ENCODE measurements around the gene ATP1B3.
"Not testable (repeated sequence)": the region's sequence is repeated elsewhere in the genome, so short reads cannot be mapped to it uniquely, and the experiment has no call there.

Gene ATP1B3

DNA sequence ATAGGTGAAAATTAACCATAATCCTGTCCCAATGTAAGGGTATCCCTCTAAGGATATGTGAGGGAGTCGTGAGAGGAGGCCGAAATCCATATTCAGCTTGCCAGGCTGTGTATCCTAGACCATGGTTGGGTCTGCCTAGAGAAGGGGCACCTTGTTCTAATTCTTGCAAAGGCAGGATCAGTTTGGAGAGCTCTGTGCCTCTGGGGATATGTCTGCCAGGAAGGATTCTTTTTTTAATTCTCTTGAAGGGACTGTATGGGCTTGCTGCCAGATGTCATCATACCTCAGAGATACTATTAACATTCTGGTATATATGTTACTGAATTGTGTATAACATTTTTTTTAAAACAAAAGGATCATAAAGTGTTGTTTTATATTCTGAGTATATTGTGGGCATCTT is 2.4 kb downstream of the ATP1B3 start:
- Histone ChIP-seq H3K27ac (ENCODE audit: low read depth, low read length) (no peak overlapping the region), H3K4me1 (ENCODE audit: insufficient read depth, low read length) (peaks cover 21% of the 10 kb centered on the region), H3K4me3 (ENCODE audit: low read length) (peak overlapping the region; percentile 99)

DNA sequence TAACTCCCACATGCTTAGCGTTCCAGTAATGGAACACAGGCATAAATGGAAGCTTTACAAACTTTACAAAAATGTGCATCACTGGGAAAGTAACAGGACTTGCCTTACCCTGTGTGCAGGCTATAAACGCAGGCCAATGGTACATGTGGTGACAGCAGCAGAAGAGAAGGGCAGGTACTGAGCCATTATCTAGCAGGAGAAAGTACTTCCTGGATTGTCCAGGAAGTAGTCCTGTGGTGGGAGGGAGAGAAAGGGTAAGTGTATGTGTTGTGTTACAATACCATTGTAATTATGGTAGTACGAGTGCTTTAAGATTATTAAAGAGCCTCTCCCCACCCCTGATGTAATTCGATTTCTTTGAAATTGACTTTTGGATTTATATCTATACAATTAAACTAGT is 5.3 kb downstream of the ATP1B3 start:
- Histone ChIP-seq H3K4me1 (ENCODE audit: insufficient read depth, low read length) (peaks cover 16% of the 10 kb centered on the region), H3K27me3 (ENCODE audit: insufficient read depth, low read length) (no peaks in the 10 kb centered on the region), H3K36me3 (ENCODE audit: insufficient read depth, low read length) (peaks cover 30% of the 10 kb centered on the region), H3K9me3 (ENCODE audit: insufficient read depth, low read depth, low read length) (no peaks in the 10 kb centered on the region), H3K27ac (ENCODE audit: low read depth, low read length) (no peak overlapping the region), H3K9ac (ENCODE audit: low read depth, low read length) (no peak overlapping the region), H3K4me3 (ENCODE audit: low read length) (no peak overlapping the region)
- WGBS: 95% methylated on average over 2 of the region's 4 CpGs

More for the DNA sequence above, 2.4 kb downstream of the ATP1B3 start:
- H3K9ac ChIP-seq (ENCODE audit: low read depth, low read length): no peak overlapping the region
- 76% methylated on average over 2 of the region's 2 CpGs for WGBS
- no peaks in the 10 kb centered on the region for H3K9me3 ChIP-seq (ENCODE audit: insufficient read depth, low read depth, low read length)
- no peaks in the 10 kb centered on the region for H3K27me3 ChIP-seq (ENCODE audit: insufficient read depth, low read length)
- H3K36me3 ChIP-seq (ENCODE audit: insufficient read depth, low read length): peaks cover 18% of the 10 kb centered on the region

DNA sequence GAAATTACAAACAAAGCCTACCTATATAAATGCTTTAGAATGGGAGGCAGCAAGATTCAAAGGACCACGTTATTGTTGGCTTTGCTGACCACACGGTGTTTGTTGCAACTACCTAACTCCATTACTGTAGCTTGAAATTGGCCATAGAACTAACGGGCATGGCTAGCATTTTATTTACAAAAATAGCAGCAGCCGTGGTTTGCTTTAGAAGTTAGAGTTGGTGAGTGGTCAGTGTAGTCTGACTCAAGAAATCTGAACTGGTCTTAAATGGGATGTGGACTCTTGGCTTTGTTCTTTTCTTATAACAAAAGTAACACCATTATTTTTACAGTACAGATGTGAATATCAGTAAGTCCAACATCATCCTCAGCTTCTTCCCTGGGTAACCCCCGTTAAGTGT is 10.6 kb downstream of the ATP1B3 start:
- Histone ChIP-seq H3K4me1 (ENCODE audit: insufficient read depth, low read length) (no peaks in the 10 kb centered on the region), H3K4me3 (ENCODE audit: low read length) (no peak overlapping the region), H3K9ac (ENCODE audit: low read depth, low read length) (no peak overlapping the region), H3K27me3 (ENCODE audit: insufficient read depth, low read length) (no peaks in the 10 kb centered on the region), H3K27ac (ENCODE audit: low read depth, low read length) (no peak overlapping the region), H3K36me3 (ENCODE audit: insufficient read depth, low read length) (peaks cover 32% of the 10 kb centered on the region), H3K9me3 (ENCODE audit: insufficient read depth, low read depth, low read length) (peaks cover 10% of the 10 kb centered on the region; the same call in 1 of the 2 replicates)
- WGBS: 95% methylated on average over 4 of the region's 5 CpGs

- peaks cover 10% of the 10 kb centered on the region; the same call in 1 of the 2 replicates for H3K9me3 ChIP-seq (ENCODE audit: insufficient read depth, low read depth, low read length)
- not testable (repeated sequence) for H3K27me3 ChIP-seq (ENCODE audit: insufficient read depth, low read length); H3K9ac ChIP-seq (ENCODE audit: low read depth, low read length); H3K4me1 ChIP-seq (ENCODE audit: insufficient read depth, low read length); H3K27ac ChIP-seq (ENCODE audit: low read depth, low read length); H3K4me3 ChIP-seq (ENCODE audit: low read length)
- WGBS: 98% methylated on average over 3 of the region's 3 CpGs
- H3K36me3 ChIP-seq (ENCODE audit: insufficient read depth, low read length): peaks cover 29% of the 10 kb centered on the region
Observed at GRCh38 chr3:141888548-141888947, 12.1 kb downstream of the ATP1B3 start.

DNA sequence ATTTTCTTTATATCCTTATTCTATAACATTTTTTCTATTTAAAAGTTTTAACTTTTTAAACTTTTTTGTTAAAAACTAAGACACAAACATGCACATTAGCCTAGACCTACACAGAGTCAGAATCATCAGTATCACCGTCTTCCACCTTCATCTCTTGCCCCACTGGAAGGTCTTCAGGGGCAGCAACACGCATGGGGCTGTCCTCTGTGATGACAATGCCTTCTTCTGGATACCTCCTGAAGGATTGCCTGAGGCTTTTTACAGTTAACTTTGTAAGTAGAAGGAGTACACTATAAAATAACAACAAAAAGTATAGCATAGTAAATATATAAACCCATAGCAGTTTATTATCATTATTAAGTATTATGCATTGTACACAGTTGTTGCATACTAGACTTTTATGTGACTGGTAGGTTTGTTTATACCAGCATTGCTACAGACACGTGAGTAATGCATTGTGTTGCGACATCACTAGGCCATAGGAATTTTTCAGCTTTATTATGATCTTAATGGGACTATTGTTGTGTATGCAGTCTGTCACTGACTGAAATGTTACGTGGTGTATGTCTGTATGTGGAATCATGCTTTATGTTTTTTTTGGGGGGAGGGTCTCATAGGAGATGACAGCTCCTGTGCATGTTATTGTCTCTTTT is 18.2 kb downstream of the ATP1B3 start:
- Histone ChIP-seq H3K36me3 (ENCODE audit: insufficient read depth, low read length) (peaks cover 50% of the 10 kb centered on the region), H3K27ac (ENCODE audit: low read depth, low read length) (no peak overlapping the region), H3K4me1 (ENCODE audit: insufficient read depth, low read length) (no peaks in the 10 kb centered on the region), H3K4me3 (ENCODE audit: low read length) (no peak overlapping the region), H3K9ac (ENCODE audit: low read depth, low read length) (no peak overlapping the region), H3K9me3 (ENCODE audit: insufficient read depth, low read depth, low read length) (peaks cover 16% of the 10 kb centered on the region; the same call in 1 of the 2 replicates), H3K27me3 (ENCODE audit: insufficient read depth, low read length) (no peaks in the 10 kb centered on the region)
- WGBS: 96% methylated on average over 5 of the region's 5 CpGs

GRCh38 chr3:141895731-141896130 is 19.3 kb downstream of the ATP1B3 start:
- WGBS: 98% methylated on average over 3 of the region's 3 CpGs
- no peak overlapping the region for H3K4me3 ChIP-seq (ENCODE audit: low read length)
- H3K27me3 ChIP-seq (ENCODE audit: insufficient read depth, low read length): no peaks in the 10 kb centered on the region
- H3K36me3 ChIP-seq (ENCODE audit: insufficient read depth, low read length): peaks cover 55% of the 10 kb centered on the region
- no peaks in the 10 kb centered on the region for H3K4me1 ChIP-seq (ENCODE audit: insufficient read depth, low read length)
- no peak overlapping the region for H3K9ac ChIP-seq (ENCODE audit: low read depth, low read length)
- H3K27ac ChIP-seq (ENCODE audit: low read depth, low read length): no peak overlapping the region
- peaks cover 21% of the 10 kb centered on the region; the same call in 1 of the 2 replicates for H3K9me3 ChIP-seq (ENCODE audit: insufficient read depth, low read depth, low read length)

DNA sequence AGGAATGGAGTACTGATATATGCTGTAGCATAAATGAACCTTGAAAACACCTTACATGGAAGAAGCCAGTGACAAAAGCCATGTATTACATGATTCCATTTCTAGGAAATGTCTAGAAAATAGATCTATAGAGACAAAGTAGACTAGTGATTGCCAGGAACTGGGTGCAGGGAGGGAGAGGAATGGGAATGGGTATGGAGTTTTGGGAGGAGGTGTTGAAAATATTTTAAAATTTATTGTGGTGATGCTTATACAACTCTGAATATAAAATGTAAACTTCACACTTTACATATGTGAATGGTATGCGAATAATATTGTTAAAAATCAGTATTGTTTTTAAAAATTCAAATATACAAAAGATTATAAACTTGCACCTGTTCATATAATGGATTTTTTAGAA is 22.5 kb downstream of the ATP1B3 start:
- Histone ChIP-seq H3K9me3 (ENCODE audit: insufficient read depth, low read depth, low read length) (peaks cover 21% of the 10 kb centered on the region; the same call in 1 of the 2 replicates), H3K27me3 (ENCODE audit: insufficient read depth, low read length) (no peaks in the 10 kb centered on the region), H3K27ac (ENCODE audit: low read depth, low read length) (no peak overlapping the region), H3K9ac (ENCODE audit: low read depth, low read length) (no peak overlapping the region), H3K36me3 (ENCODE audit: insufficient read depth, low read length) (peaks cover 56% of the 10 kb centered on the region), H3K4me1 (ENCODE audit: insufficient read depth, low read length) (no peaks in the 10 kb centered on the region), H3K4me3 (ENCODE audit: low read length) (no peak overlapping the region)
- no CpG with 5 or more reads among the region's 1 CpG for WGBS

DNA sequence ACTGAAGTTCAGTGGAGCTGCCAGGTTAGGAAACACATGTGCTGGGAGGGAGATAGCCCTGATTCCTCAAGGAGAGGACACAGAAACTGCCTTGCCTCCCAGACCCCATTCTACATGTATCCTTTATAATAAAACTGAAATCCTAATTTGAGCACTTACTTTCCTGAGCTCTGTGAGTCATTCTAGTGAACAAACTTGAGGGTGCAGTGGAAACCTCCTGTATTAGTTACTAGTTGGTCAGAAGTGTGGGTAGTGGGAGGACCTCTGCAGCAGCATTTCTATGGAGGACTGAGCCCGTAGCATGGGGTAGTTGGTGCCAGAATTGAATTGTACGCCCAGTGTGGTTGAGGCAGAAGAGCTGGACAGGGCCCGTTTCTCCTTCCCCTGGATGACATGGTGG is 23.9 kb downstream of the ATP1B3 start:
- Histone ChIP-seq H3K4me3 (ENCODE audit: low read length) (no peak overlapping the region), H3K9ac (ENCODE audit: low read depth, low read length) (no peak overlapping the region), H3K9me3 (ENCODE audit: insufficient read depth, low read depth, low read length) (peaks cover 21% of the 10 kb centered on the region; the same call in 1 of the 2 replicates), H3K27me3 (ENCODE audit: insufficient read depth, low read length) (no peaks in the 10 kb centered on the region), H3K36me3 (ENCODE audit: insufficient read depth, low read length) (peaks cover 57% of the 10 kb centered on the region), H3K4me1 (ENCODE audit: insufficient read depth, low read length) (no peaks in the 10 kb centered on the region), H3K27ac (ENCODE audit: low read depth, low read length) (no peak overlapping the region)
- WGBS: 95% methylated on average over 3 of the region's 3 CpGs

DNA sequence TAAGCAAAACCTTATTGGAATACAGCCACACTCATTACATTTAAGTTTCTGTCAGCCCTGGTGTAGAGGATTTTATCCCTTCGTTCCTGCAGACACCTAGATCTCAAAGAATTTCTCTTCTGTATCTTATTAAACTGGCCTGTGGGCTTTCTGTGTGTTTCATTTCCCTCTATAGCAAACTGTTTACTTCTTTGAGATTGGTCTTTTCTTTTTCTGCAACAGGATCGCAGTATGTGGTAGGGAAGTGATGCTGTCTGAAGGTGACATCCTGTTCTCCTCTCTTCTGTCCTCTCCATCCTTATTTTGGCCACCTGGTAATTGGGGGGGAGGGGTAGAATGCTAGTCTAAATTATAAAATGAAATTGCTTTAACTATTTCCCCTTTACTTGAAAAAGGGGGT is 25.5 kb downstream of the ATP1B3 start:
- H3K27ac ChIP-seq (ENCODE audit: low read depth, low read length): no peak overlapping the region
- WGBS: 100% methylated on average over 1 of the region's 2 CpGs
- H3K9ac ChIP-seq (ENCODE audit: low read depth, low read length): no peak overlapping the region
- peaks cover 66% of the 10 kb centered on the region for H3K36me3 ChIP-seq (ENCODE audit: insufficient read depth, low read length)
- no peak overlapping the region for H3K4me3 ChIP-seq (ENCODE audit: low read length)
- H3K9me3 ChIP-seq (ENCODE audit: insufficient read depth, low read depth, low read length): peaks cover 21% of the 10 kb centered on the region; the same call in 1 of the 2 replicates
- no peaks in the 10 kb centered on the region for H3K27me3 ChIP-seq (ENCODE audit: insufficient read depth, low read length)
- H3K4me1 ChIP-seq (ENCODE audit: insufficient read depth, low read length): no peaks in the 10 kb centered on the region

GRCh38 chr3:141904203-141904602 is 27.8 kb downstream of the ATP1B3 start:
- no peak overlapping the region for H3K4me3 ChIP-seq (ENCODE audit: low read length)
- no peak overlapping the region for H3K9ac ChIP-seq (ENCODE audit: low read depth, low read length)
- H3K4me1 ChIP-seq (ENCODE audit: insufficient read depth, low read length): no peaks in the 10 kb centered on the region
- WGBS: 82% methylated on average over 3 of the region's 4 CpGs
- H3K27me3 ChIP-seq (ENCODE audit: insufficient read depth, low read length): no peaks in the 10 kb centered on the region
- peaks cover 66% of the 10 kb centered on the region for H3K36me3 ChIP-seq (ENCODE audit: insufficient read depth, low read length)
- H3K27ac ChIP-seq (ENCODE audit: low read depth, low read length): no peak overlapping the region
- peaks cover 7% of the 10 kb centered on the region; the same call in 1 of the 2 replicates for H3K9me3 ChIP-seq (ENCODE audit: insufficient read depth, low read depth, low read length)

DNA sequence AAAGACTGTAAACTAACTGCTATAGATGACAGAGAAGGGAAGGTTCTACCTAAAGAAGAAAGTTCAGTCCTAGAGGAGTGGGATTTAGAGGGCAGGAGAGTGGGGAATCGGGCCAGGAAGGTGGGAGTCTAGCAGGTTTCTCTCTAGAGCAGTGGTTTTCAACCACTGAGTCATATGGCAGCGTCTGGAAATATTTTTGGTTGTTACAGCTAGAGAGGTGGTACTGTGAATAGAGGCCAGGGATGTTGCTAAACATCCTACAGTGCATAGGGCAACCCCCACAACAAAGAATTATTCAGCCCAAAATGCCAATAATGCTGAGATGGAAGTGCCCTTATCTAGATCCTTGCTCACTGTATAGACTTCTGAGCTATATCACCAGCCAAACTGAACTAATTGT is 28.7 kb downstream of the ATP1B3 start:
- no peaks in the 10 kb centered on the region for H3K4me1 ChIP-seq (ENCODE audit: insufficient read depth, low read length)
- WGBS: 87% methylated on average over 2 of the region's 2 CpGs
- H3K27me3 ChIP-seq (ENCODE audit: insufficient read depth, low read length): no peaks in the 10 kb centered on the region
- H3K9me3 ChIP-seq (ENCODE audit: insufficient read depth, low read depth, low read length): peaks cover under 1% of the 10 kb centered on the region; the same call in 1 of the 2 replicates
- H3K9ac ChIP-seq (ENCODE audit: low read depth, low read length): no peak overlapping the region
- no peak overlapping the region for H3K27ac ChIP-seq (ENCODE audit: low read depth, low read length)
- no peak overlapping the region for H3K4me3 ChIP-seq (ENCODE audit: low read length)
- H3K36me3 ChIP-seq (ENCODE audit: insufficient read depth, low read length): peaks cover 68% of the 10 kb centered on the region

DNA sequence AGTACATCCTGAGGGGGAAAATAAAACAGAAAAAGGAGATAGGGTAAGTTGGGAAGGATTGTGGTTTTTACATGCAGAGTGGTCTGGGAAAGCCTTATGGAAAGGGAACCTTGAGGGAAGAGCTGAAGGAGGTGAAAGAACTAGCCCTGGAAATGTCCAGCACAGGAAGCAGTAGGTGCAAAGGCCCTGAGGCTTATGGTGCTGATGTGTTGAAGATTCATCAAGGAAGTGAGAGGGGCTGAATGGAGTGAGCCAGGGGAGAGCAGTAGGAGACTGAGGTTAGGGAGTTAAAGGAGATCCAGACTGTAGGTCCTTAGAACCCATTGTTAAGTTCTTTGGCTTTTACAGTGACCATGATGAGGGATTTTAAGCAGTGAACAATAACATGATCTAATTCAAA is 33.0 kb downstream of the ATP1B3 start:
- peaks cover 8% of the 10 kb centered on the region; the same call in 1 of the 2 replicates for H3K9me3 ChIP-seq (ENCODE audit: insufficient read depth, low read depth, low read length)
- H3K36me3 ChIP-seq (ENCODE audit: insufficient read depth, low read length): peaks cover 97% of the 10 kb centered on the region
- no peak overlapping the region for H3K27ac ChIP-seq (ENCODE audit: low read depth, low read length)
- no peaks in the 10 kb centered on the region for H3K27me3 ChIP-seq (ENCODE audit: insufficient read depth, low read length)
- H3K4me1 ChIP-seq (ENCODE audit: insufficient read depth, low read length): peaks cover 3% of the 10 kb centered on the region; the same call in 1 of the 2 replicates
- H3K4me3 ChIP-seq (ENCODE audit: low read length): no peak overlapping the region
- H3K9ac ChIP-seq (ENCODE audit: low read depth, low read length): no peak overlapping the region
